Stimulated activated CD8-positive, alpha-beta memory T cell treated with anti-CD3 and anti-CD28 coated beads, Interleukin-15, amount 100 ng/mL, for 24 hours (primary cell): ENCODE measurements around the gene LUZP1.

Experiments used
- DNase-seq: peaks from one replicate; pipeline ENCODE4 v3.0.0-alpha.2; 2020; ENCODE audit warnings: low read depth

LUZP1 gene

GRCh38 chr1:23083714-23084480 lies 84.8 kb downstream of the LUZP1 start:
- no peak for DNase-seq

- DNase-seq = no peak
These were observed 87.3 kb downstream of the LUZP1 start for GRCh38 chr1:23081376-23081775.

- DNase-seq = no peak
These were observed 87.8 kb downstream of the LUZP1 start for GRCh38 chr1:23080885-23081284.

GRCh38 chr1:23079025-23079424 lies 89.6 kb downstream of the LUZP1 start:
- DNase-seq = no peak

GRCh38 chr1:23074012-23074411 lies 94.6 kb downstream of the LUZP1 start:
- no peak for DNase-seq

GRCh38 chr1:23069675-23070074 lies 99.0 kb downstream of the LUZP1 start:
- DNase-seq = no peak

GRCh38 chr1:23069149-23069548 lies 99.5 kb downstream of the LUZP1 start:
- no peak for DNase-seq

GRCh38 chr1:23066075-23066474 lies 102.6 kb downstream of the LUZP1 start:
- no peak for DNase-seq

GRCh38 chr1:23065385-23065784 lies 103.3 kb downstream of the LUZP1 start:
- no peak for DNase-seq

- DNase-seq = no peak
These were observed 106.4 kb downstream of the LUZP1 start for GRCh38 chr1:23062271-23062670.

GRCh38 chr1:23057301-23057700 lies 111.4 kb downstream of the LUZP1 start:
- no peak for DNase-seq

GRCh38 chr1:23051290-23051909 lies 117.3 kb downstream of the LUZP1 start:
- DNase-seq = no peak

- DNase-seq = no peak
These were observed 118.5 kb downstream of the LUZP1 start for GRCh38 chr1:23050201-23050600.

GRCh38 chr1:23044035-23044434 lies 124.6 kb downstream of the LUZP1 start:
- no peak for DNase-seq

- no peak for DNase-seq
These were observed 128.1 kb downstream of the LUZP1 start for GRCh38 chr1:23040509-23040908.

- no peak for DNase-seq
These were observed 129.3 kb downstream of the LUZP1 start for GRCh38 chr1:23039308-23039826.

- DNase-seq = no peak
These were observed 131.4 kb downstream of the LUZP1 start for GRCh38 chr1:23037081-23037740.

GRCh38 chr1:23035823-23036452 lies 132.7 kb downstream of the LUZP1 start:
- no peak for DNase-seq
